Keratinocyte (primary cell): ENCODE results near the gene ACER3. TPM values are rescaled to one million over a fixed set of nuclear protein-coding genes. Genes with fewer than 3 reads are reported as not detected.

ENCODE experiments used
- DNase-seq: peaks from one replicate; pipeline ENCODE4 v3.0.0-alpha.2; 2011; ENCODE audit warnings: low read depth, missing footprints, low spot score
- FAIRE-seq: peaks from 2 replicates; lab custom pipeline; 2011; peaks lifted over from hg19 to GRCh38; lab: Jason Lieb, UNC
- H2AFZ ChIP-seq: 2 replicates; pipeline ENCODE4 v1.6.0; 2012; ENCODE audit warnings: low read length, control low read depth, inconsistent platforms; ENCODE audit not compliant: control insufficient read depth
- H3K27ac ChIP-seq: 2 replicates; pipeline ENCODE4 v1.5.1; 2011; ENCODE audit warnings: low read length; ENCODE audit not compliant: control insufficient read depth, insufficient read depth
- H3K27me3 ChIP-seq: 3 replicates; pipeline ENCODE4 v1.6.0; 2011; ENCODE audit warnings: low read length; ENCODE audit not compliant: control insufficient read depth, insufficient read depth; ENCODE audit errors: extremely low read depth
- H3K36me3 ChIP-seq, 2 experiments: 2 replicates in 1 of 2; 3 replicates in 1 of 2; pipeline ENCODE4 v1.5.1; 2011; ENCODE audit warnings: low read length in 2 of 2, mild to moderate bottlenecking in 1 of 2; ENCODE audit not compliant: control insufficient read depth in 2 of 2, insufficient read depth in 2 of 2; ENCODE audit errors: extremely low read depth in 1 of 2
- H3K4me1 ChIP-seq: 3 replicates; pipeline ENCODE4 v1.5.1; 2011; ENCODE audit warnings: low read length; ENCODE audit not compliant: control insufficient read depth, insufficient read depth; ENCODE audit errors: extremely low read depth
- H3K4me2 ChIP-seq: 3 replicates; pipeline ENCODE4 v1.6.0; 2011; ENCODE audit warnings: low read depth, low read length; ENCODE audit not compliant: control insufficient read depth, insufficient read depth; ENCODE audit errors: extremely low read depth
- H3K4me3 ChIP-seq, 3 experiments: fragments of 200-600 bp in 1 of 3; sonication (generic) in 1 of 3; 2 replicates in 2 of 3; 3 replicates in 1 of 3; pipeline ENCODE4 v1.5.1; 2011 to 2016; ENCODE audit warnings: low read length in 3 of 3, mild to moderate bottlenecking in 3 of 3, control low read depth in 2 of 3, inconsistent platforms in 1 of 3, low read depth in 1 of 3, mixed read lengths in 1 of 3, mixed run types in 1 of 3, moderate library complexity in 1 of 3; ENCODE audit not compliant: control insufficient read depth in 2 of 3, insufficient read depth in 2 of 3; ENCODE audit errors: extremely low read depth in 1 of 3
- H3K79me2 ChIP-seq: 2 replicates; pipeline ENCODE4 v1.6.0; 2012; ENCODE audit warnings: low read length; ENCODE audit not compliant: control insufficient read depth, insufficient read depth
- H3K9ac ChIP-seq: 3 replicates; pipeline ENCODE4 v1.6.0; 2011; ENCODE audit warnings: low read length; ENCODE audit not compliant: control insufficient read depth, insufficient read depth; ENCODE audit errors: extremely low read depth
- H3K9me1 ChIP-seq: 3 replicates; pipeline ENCODE4 v1.6.0; 2011; ENCODE audit warnings: low read length; ENCODE audit not compliant: control insufficient read depth, insufficient read depth; ENCODE audit errors: extremely low read depth
- H3K9me3 ChIP-seq: 2 replicates; pipeline ENCODE4 v1.5.1; 2012; ENCODE audit warnings: low read depth, low read length; ENCODE audit not compliant: control insufficient read depth
- H4K20me1 ChIP-seq: 3 replicates; pipeline ENCODE4 v1.6.0; 2011; ENCODE audit warnings: low read length; ENCODE audit not compliant: control insufficient read depth, insufficient read depth; ENCODE audit errors: extremely low read depth
- EZH2 ChIP-seq: IDR thresholded peaks from one replicate; pipeline ENCODE4 v1.6.1; 2012; ENCODE audit warnings: inconsistent platforms, mild to moderate bottlenecking, low read length, moderate library complexity
- dilution Hi-C: fragments of 300-500 bp; cut with MboI; formaldehyde crosslinking; loops from one replicate; pipeline ENCODE4 v1.7.0; 2020; ENCODE audit warnings: low sequenced_read_pairs; ENCODE audit not compliant: extremely low pct_ligation_motif_present
- polyA plus RNA-seq, 5 experiments: library from polyadenylated mRNA; depleted of rRNA in 3 of 5; stranded (reverse) in 3 of 5; stranded (forward) in 1 of 5; unstranded in 1 of 5; fragments of >200 nt; gene quantifications; 1 replicate in 1 of 5; 2 replicates in 3 of 5; 3 replicates in 1 of 5; pipeline versions ENCODE4 v1.2.1 to v1.2.3, GENCODE V29; 2011 to 2012; ENCODE audit warnings: missing spikeins in 2 of 5, low read depth in 1 of 5, low replicate concordance in 1 of 5
- TF ChIP-seq, protein P1 (sequence below), 3 experiments: IDR thresholded peaks in 1 of 3; conservative IDR thresholded peaks in 1 of 3; optimal IDR thresholded peaks in 1 of 3; 2 replicates in 2 of 3; 3 replicates in 1 of 3; pipeline versions ENCODE3 to v1.5.1; 2011; ENCODE audit warnings: low read length in 3 of 3, mild to moderate bottlenecking in 3 of 3, moderate library complexity in 2 of 3, control low read depth in 1 of 3, inconsistent platforms in 1 of 3; ENCODE audit not compliant: insufficient read depth in 2 of 3; ENCODE audit errors: extremely low read depth in 1 of 3

Gene ACER3
- polyA plus RNA-seq, 1 donor (not counting 4 experiments of a cell fraction or from before 2014, with no cell fraction given), result 55.0 TPM

DNA sequence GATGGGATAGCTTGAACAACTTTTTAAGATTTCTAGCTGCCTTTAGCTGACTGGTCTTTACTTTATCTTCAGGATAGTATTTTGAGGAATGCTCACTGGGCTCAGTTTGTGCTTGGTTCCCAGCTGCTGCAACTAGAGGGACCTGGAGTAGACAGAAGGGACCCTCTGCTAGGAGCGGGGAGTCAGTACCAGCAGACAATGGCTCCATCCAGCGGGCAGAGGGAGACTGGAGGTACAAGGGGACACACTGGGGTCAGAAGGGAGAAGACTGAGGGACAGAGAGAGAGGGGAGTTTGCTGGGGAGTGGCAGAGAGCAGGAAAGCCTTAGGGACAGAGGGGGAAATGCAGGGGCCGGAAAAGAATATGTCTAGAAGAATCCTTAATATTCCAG lies 22.0 kb upstream of the ACER3 start:
- Histone ChIP-seq H3K4me2 (no peak overlapping the region), H3K9ac (no peak overlapping the region), H3K27ac (no peak overlapping the region), H4K20me1 (no peaks in the 10 kb centered on the region), H3K9me1 (no peaks in the 10 kb centered on the region), H3K27me3 (no peaks in the 10 kb centered on the region), H3K9me3 (no peaks in the 10 kb centered on the region), H3K4me3 (no peak overlapping the region), H3K79me2 (no peaks in the 10 kb centered on the region), H3K36me3 (no peaks in the 10 kb centered on the region), H3K4me1 (peaks cover 12% of the 10 kb centered on the region), H2AFZ (no peak overlapping the region)
- dilution Hi-C loops, result no loop called here
- TF ChIP-seq EZH2, result no peak
- TF ChIP-seq, protein P1, sequence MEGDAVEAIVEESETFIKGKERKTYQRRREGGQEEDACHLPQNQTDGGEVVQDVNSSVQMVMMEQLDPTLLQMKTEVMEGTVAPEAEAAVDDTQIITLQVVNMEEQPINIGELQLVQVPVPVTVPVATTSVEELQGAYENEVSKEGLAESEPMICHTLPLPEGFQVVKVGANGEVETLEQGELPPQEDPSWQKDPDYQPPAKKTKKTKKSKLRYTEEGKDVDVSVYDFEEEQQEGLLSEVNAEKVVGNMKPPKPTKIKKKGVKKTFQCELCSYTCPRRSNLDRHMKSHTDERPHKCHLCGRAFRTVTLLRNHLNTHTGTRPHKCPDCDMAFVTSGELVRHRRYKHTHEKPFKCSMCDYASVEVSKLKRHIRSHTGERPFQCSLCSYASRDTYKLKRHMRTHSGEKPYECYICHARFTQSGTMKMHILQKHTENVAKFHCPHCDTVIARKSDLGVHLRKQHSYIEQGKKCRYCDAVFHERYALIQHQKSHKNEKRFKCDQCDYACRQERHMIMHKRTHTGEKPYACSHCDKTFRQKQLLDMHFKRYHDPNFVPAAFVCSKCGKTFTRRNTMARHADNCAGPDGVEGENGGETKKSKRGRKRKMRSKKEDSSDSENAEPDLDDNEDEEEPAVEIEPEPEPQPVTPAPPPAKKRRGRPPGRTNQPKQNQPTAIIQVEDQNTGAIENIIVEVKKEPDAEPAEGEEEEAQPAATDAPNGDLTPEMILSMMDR (optimal IDR thresholded peaks at IDR 0.05 in 1 of 3, IDR thresholded peaks at IDR 0.05 in 1 of 3, conservative IDR thresholded peaks at IDR 0.05 in 1 of 3; ENCODE audit: extremely low read depth in 1 of 3, insufficient read depth in 2 of 3, low read length in 3 of 3), result peak in 1 of 3 experiments; percentile 16
- no peak for FAIRE-seq
- no peak for DNase-seq

DNA sequence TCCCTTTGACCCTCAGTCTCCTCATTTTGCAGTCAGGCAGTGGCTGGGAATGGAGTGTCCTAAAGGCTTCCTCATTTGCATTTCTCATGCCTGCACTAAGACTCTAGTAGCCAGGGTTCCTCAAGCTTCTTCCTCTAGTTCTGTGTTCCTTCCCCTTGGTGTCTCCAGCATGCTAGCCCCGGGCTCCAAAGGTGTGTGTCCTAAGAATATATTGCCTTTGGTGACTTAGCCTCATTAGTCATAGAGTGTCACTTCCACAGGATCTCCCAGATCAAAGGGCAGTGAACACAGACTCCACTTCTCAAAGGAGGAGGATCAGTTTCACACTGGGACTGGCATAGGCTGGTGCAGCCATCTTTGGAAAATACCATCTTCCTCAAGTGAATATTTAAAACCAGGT lies 21.4 kb upstream of the ACER3 start:
- dilution Hi-C loops, result no loop called here
- H2AFZ ChIP-seq, result no peak overlapping the region
- H3K9me1 ChIP-seq, result no peaks in the 10 kb centered on the region
- H3K4me3 ChIP-seq, result no peak overlapping the region
- no peaks in the 10 kb centered on the region for H3K36me3 ChIP-seq
- no peak for TF ChIP-seq EZH2
- TF ChIP-seq, protein P1 (optimal IDR thresholded peaks at IDR 0.05 in 1 of 3, IDR thresholded peaks at IDR 0.05 in 1 of 3, conservative IDR thresholded peaks at IDR 0.05 in 1 of 3; ENCODE audit: extremely low read depth in 1 of 3, insufficient read depth in 2 of 3, low read length in 3 of 3), result no peak
- no peak for FAIRE-seq
- H4K20me1 ChIP-seq, result no peaks in the 10 kb centered on the region
- H3K27ac ChIP-seq, result no peak overlapping the region
- H3K27me3 ChIP-seq, result no peaks in the 10 kb centered on the region
- no peak overlapping the region for H3K9ac ChIP-seq
- peaks cover 12% of the 10 kb centered on the region for H3K4me1 ChIP-seq
- no peak for DNase-seq
- H3K79me2 ChIP-seq, result no peaks in the 10 kb centered on the region
- no peaks in the 10 kb centered on the region for H3K9me3 ChIP-seq
- H3K4me2 ChIP-seq, result no peak overlapping the region
